Subcutaneous adipose tissue (tissue), 4 donors: ENCODE data around the gene FBXL14. TPM values are rescaled to one million over a fixed set of nuclear protein-coding genes. Genes with fewer than 3 reads are reported as not detected.

Experiments used
- total RNA-seq, 4 donors: library from RNA; depleted of rRNA; stranded (reverse); fragments of >200 nt; gene quantifications; one replicate each; pipeline ENCODE4 v1.1.0, GENCODE V29; 2016
- TF ChIP-seq, protein P1 (sequence below): fragments of 450-650 bp; IDR thresholded peaks from one replicate; pipeline ENCODE4 v1.5.1; 2016; ENCODE audit warnings: low read depth, mild to moderate bottlenecking, control low read depth, antibody characterized with exemption, moderate library complexity

FBXL14 gene
- total RNA-seq, 4 donors from 2014 or later, result 4.6 to 10.2 (median 8.0) TPM

DNA sequence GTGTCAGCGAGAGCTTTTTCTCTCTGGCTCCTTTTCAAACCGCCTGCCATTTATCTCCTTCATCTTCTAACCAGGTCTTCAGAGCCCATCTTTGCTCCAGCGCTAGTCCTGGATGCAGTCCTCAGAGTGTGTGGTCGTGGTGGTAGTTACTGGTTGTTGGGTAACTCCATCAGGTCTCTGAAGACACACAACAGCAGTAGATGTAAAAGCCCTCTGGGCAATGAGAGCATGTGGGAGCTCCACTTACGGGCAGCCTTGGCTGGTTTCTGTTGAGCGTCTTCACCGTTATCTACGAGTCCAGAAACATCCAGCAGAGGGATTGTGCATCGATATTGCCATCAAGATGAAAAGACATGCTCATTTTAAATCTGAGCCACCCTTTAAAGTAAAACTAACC lies 61.2 kb downstream of the FBXL14 start:
- TF ChIP-seq, protein P1, sequence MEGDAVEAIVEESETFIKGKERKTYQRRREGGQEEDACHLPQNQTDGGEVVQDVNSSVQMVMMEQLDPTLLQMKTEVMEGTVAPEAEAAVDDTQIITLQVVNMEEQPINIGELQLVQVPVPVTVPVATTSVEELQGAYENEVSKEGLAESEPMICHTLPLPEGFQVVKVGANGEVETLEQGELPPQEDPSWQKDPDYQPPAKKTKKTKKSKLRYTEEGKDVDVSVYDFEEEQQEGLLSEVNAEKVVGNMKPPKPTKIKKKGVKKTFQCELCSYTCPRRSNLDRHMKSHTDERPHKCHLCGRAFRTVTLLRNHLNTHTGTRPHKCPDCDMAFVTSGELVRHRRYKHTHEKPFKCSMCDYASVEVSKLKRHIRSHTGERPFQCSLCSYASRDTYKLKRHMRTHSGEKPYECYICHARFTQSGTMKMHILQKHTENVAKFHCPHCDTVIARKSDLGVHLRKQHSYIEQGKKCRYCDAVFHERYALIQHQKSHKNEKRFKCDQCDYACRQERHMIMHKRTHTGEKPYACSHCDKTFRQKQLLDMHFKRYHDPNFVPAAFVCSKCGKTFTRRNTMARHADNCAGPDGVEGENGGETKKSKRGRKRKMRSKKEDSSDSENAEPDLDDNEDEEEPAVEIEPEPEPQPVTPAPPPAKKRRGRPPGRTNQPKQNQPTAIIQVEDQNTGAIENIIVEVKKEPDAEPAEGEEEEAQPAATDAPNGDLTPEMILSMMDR, result no peak

DNA sequence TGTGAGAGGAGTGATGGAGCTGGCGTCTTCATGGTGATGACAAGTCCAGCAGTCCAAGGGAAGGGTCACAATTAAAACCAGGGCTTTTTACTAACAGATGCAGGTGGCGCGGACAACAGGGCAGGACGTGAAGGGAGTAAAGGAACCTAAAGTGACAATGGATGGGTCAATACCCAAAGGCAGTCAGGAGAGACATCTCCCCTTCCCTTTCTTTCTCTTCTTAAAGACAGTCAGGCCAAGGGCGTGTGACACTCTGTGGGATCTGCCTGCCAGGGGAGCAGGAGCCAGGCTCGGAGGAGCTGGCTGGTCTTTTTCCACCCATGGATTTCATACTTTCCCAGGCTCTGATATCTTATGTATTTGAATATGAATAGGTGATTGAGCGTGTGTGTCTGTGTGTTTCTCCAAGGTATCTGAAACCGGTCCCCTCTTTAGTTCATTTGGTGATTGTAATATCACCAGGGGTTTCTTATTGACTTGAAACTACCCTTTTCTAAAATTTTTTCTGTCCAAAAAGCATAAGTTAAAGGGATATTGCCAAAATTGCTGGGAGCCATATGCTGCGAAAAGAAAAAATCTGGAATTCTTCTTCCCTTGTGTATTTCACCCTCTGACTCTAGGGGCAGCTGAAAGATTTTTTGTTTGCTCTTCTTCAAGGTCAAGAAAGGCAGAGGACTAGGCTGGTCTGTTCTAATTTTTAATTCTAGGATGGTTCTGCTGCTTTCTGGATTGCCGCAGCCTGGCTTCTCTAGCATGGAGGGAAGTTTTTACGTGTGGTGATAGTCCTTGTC lies 61.8 kb downstream of the FBXL14 start:
- TF ChIP-seq, protein P1, result no peak

DNA sequence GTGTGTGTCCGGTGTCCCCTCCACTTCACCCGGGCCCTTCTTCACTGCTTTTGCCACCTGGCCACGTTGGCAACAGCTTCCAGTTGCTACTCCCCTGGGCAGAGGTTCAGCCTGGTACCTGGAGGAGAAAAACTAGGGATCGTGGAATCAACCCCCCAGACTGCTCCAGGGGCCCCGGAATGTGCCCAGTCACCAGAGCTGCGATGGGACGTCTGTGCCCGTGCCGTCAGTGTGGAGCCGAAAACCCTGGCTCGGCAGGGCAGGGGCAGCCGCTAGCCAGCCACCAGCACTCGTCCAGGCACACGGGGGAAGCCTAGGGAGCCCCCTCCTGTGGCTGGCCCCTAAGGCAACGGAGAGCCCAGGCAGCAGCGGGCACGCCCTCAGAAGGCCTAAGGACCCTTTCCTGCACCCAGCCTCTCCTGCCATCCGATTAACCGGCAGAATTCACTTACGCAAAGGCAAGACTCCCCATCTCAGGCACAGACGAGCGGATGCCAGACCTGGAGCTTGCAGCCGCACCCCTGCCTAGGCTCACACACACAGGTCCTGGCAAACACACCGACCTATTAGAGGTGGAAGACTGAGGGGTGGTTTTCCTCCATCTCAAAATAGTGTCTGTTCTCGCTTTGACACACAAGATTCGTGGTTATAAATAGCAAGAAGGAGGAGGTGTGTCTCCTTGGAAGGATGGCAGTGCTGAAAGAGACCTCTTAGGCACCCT lies 62.6 kb downstream of the FBXL14 start:
- TF ChIP-seq, protein P1, result no peak

DNA sequence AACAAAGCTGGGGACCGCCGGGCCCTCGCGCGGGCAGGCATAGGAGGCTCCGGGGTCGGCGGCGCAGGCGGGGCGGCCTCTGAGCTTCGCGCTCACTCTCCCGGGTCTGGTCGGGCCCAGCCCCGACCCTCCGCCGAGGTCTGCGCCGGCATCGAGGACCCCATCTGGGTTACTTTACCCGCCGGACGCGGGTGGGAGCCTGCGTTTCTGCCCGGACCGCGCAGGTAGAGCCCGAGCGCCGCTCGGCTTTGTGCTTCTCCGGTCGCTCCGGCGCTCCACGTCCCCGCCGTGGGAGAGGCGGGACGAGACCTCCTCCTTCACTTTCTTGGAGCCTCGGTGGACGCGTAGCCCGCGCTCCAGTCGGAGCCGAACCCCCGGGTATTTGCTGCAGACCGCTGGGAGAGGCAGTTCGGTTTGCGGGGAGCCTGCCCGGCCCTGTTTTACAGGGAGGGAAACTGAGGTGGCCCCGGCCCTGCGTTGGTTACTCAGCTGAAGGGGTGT lies 63.2 kb downstream of the FBXL14 start:
- TF ChIP-seq, protein P1, result no peak

DNA sequence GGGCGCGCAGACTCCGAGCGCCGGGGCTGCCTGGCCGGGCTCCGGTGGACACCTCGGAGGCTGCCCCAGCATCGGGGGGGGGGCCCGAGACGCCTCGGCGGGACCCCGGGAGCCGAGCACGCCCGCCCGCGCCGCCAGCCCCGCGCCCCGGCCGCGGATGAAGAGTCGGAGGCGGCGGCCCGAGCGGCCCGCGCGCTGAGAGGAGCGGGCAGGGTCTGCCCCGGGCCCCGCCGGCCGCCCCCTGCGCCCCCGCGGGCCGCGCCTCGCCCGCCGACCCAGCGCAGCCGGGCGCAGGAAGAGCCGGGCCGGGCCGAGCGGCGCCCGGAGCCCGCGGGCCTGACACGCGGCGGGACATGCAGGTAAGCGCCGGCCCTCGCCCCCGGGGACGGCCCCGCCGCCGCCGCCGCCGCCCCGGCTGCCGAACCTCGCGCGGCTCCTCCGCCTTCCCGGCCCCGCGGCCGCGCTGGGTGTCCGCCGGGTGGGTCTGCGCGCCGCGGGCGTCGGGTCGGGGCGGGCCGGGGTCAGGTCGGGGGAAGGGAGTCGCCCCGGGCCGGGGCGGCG lies 63.7 kb downstream of the FBXL14 start:
- TF ChIP-seq, protein P1, result no peak

DNA sequence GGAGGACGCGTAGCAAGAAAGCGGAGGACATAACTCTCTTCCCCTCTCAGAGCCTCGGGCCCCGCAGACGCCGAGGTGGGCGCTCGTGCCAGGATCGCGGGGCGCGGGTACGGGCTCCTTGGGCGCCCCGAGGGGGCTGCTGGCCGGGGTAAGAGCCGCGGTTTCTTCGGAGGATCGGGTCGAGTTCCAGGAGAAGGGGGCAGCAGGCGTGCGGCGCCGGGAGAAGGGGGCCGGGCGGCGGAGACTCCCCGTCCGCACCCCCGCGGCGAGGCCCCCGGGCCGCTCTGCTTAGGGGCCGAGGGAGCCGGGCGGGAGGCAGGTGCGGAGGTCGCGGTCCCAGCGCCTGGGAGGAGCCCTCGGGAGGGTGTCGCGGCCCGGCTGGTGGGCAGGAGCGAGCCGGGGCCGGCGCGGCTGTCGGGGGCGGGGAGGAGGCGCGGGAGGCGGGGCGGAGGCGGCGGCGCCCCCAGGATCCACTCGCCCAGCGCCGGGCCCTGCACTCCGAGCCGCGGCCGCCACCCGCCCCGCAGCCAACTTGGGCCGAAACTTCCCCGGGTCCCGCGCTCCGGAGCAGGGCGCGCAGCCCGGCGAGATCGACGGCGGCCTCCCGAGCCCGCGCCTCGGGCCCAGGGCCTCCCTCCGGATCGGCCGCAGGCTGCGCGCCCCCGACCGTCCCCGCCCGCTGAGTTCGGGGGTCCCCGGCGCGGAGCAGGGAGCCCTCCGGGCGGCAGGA lies 64.4 kb downstream of the FBXL14 start:
- TF ChIP-seq, protein P1, result no peak
